D721Med (cell line): ENCODE measurements around the gene NYAP1.
"Not testable (repeated sequence)": the region's sequence is repeated elsewhere in the genome, so short reads cannot be mapped to it uniquely, and the experiment has no call there.

ENCODE experiments used
- DNase-seq: peaks from one replicate; pipeline ENCODE4 v3.0.0; 2011; ENCODE audit warnings: low spot score; ENCODE audit not compliant: insufficient read length
- FAIRE-seq: peaks from 2 replicates; lab custom pipeline; 2011; peaks lifted over from hg19 to GRCh38; lab: Jason Lieb, UNC
- CTCF ChIP-seq: IDR thresholded peaks from 2 replicates; pipeline ENCODE4 v1.5.1; 2012; ENCODE audit warnings: mild to moderate bottlenecking, control low read depth; ENCODE audit not compliant: insufficient read depth; ENCODE audit errors: missing control alignments

NYAP1 gene

GRCh38 chr7:100483722-100484672, at the start of gene NYAP1:
TSS of gene NYAP1 (plus strand) at chr7:100483927. CDS start at chr7:100485312, 1,385 bp downstream.
- no peak for FAIRE-seq
- TF ChIP-seq CTCF, result no peak
- peak; percentile 77 for DNase-seq

- DNase-seq, result no peak
- FAIRE-seq, result no peak
- no peak for TF ChIP-seq CTCF
Measured at GRCh38 chr7:100434297-100435144, 49.2 kb upstream of the NYAP1 start.

- DNase-seq, result no peak
Measured at GRCh38 chr7:100435401-100436304, 48.1 kb upstream of the NYAP1 start.

GRCh38 chr7:100437150-100438100, 46.3 kb upstream of the NYAP1 start:
- no peak for TF ChIP-seq CTCF
- no peak for DNase-seq
- FAIRE-seq, result no peak

More at GRCh38 chr7:100435401-100436304, 48.1 kb upstream of the NYAP1 start:
- TF ChIP-seq CTCF, result no peak
- FAIRE-seq, result no peak

- no peak for FAIRE-seq
- DNase-seq, result no peak
Measured at GRCh38 chr7:100438172-100438571, 45.6 kb upstream of the NYAP1 start.

GRCh38 chr7:100438731-100439130, 45.0 kb upstream of the NYAP1 start:
- FAIRE-seq, DNase-seq: not testable (repeated sequence)

More at GRCh38 chr7:100438172-100438571, 45.6 kb upstream of the NYAP1 start:
- no peak for TF ChIP-seq CTCF

- FAIRE-seq, DNase-seq: not testable (repeated sequence)
Measured at GRCh38 chr7:100439244-100439643, 44.5 kb upstream of the NYAP1 start.
